GM21576 (cell line): ENCODE measurements around the gene NAT8L.

Source experiments
- ATAC-seq: cut with Tn5 transposase; IDR thresholded peaks from one replicate; pipeline ENCODE4 v1.9.1; 2021; ENCODE audit warnings: mild to moderate bottlenecking, moderate library complexity; ENCODE audit not compliant: unreplicated experiment

Gene NAT8L

GRCh38 chr4:2063557-2064275, 4.6 kb downstream of the NAT8L start:
- no peak for ATAC-seq

- no peak for ATAC-seq
Measured at GRCh38 chr4:2064276-2064991, 5.3 kb downstream of the NAT8L start.

- no peak for ATAC-seq
Measured at GRCh38 chr4:2065106-2065930, 6.2 kb downstream of the NAT8L start.

- no peak for ATAC-seq
Measured at GRCh38 chr4:2066011-2066551, 7.0 kb downstream of the NAT8L start.

- ATAC-seq: no peak
Measured at GRCh38 chr4:2066571-2067445, 7.7 kb downstream of the NAT8L start.

- no peak for ATAC-seq
Measured at GRCh38 chr4:2067446-2068197, 8.5 kb downstream of the NAT8L start.

GRCh38 chr4:2068198-2068470, 9.0 kb downstream of the NAT8L start:
- ATAC-seq: no peak

GRCh38 chr4:2068566-2068965, 9.4 kb downstream of the NAT8L start:
- ATAC-seq: no peak

- ATAC-seq: no peak
Measured at GRCh38 chr4:2069161-2069971, 10.2 kb downstream of the NAT8L start.

- ATAC-seq: no peak
Measured at GRCh38 chr4:2069986-2070385, 10.9 kb downstream of the NAT8L start.

GRCh38 chr4:2070421-2071251, 11.5 kb downstream of the NAT8L start:
- ATAC-seq: no peak

GRCh38 chr4:2071252-2071911, 12.3 kb downstream of the NAT8L start:
- no peak for ATAC-seq

GRCh38 chr4:2071912-2072867, 13.1 kb downstream of the NAT8L start:
- no peak for ATAC-seq

- no peak for ATAC-seq
Measured at GRCh38 chr4:2072971-2073807, 14.1 kb downstream of the NAT8L start.

GRCh38 chr4:2073808-2074481, 14.8 kb downstream of the NAT8L start:
- no peak for ATAC-seq
